B cell (primary cell): ENCODE measurements around the gene PHACTR1. TPM values are rescaled to one million over a fixed set of nuclear protein-coding genes. Genes with fewer than 3 reads are reported as not detected.

Source experiments
- ATAC-seq: fragments of 200-7000 bp; cut with Tn5 transposase; one replicate; pipeline ENCODE4 v1.10.0; 2021; ENCODE audit warnings: low read depth, mild to moderate bottlenecking, moderate number of reproducible peaks, moderate library complexity
- CTCF ChIA-PET: fragments of 350-600 bp; sonication (Branson Sonifier 250); formaldehyde crosslinking; loops from one replicate; lab custom pipeline; 2021; ENCODE audit warnings: antibody characterized with exemption, inconsistent platforms; lab: Charles Lee
- POLR2A ChIA-PET: fragments of 350-600 bp; sonication (Branson Sonifier 250); formaldehyde crosslinking; loops from one replicate; lab custom pipeline; 2021; ENCODE audit warnings: antibody characterized with exemption; lab: Charles Lee
- DNase-seq: peaks from one replicate; pipeline ENCODE4 v3.0.0; 2013
- H2AFZ ChIP-seq: 2 replicates; pipeline ENCODE4 v1.6.1; 2012; ENCODE audit warnings: mild to moderate bottlenecking, low read depth, low read length; ENCODE audit not compliant: insufficient read depth, poor library complexity, severe bottlenecking
- H3K27ac ChIP-seq, 2 donors: 1 replicate in 1 of 2; 2 replicates in 1 of 2; pipeline ENCODE4 v1.5.1; 2012 to 2013; ENCODE audit warnings: low read length in 2 of 2, mild to moderate bottlenecking in 2 of 2, moderate library complexity in 1 of 2
- H3K27me3 ChIP-seq, 4 experiments: fragments of 200-600 bp in 1 of 4; sonication (generic) in 1 of 4; replicated peaks in 1 of 4; 1 replicate in 2 of 4; 2 replicates in 2 of 4; pipeline versions ENCODE4 v1.6.1 to v1.7.0; 2013 to 2016; ENCODE audit warnings: low read length in 3 of 4, mild to moderate bottlenecking in 2 of 4, mixed read lengths in 1 of 4, moderate library complexity in 1 of 4; ENCODE audit not compliant: insufficient read depth in 4 of 4, control insufficient read depth in 3 of 4; ENCODE audit errors: control extremely low read depth in 1 of 4
- H3K36me3 ChIP-seq, 2 experiments: replicated peaks in 1 of 2; 1 replicate in 1 of 2; 2 replicates in 1 of 2; pipeline versions ENCODE4 v1.6.1 to v1.7.1; 2013; ENCODE audit warnings: low read length in 1 of 2; ENCODE audit not compliant: insufficient read depth in 2 of 2, control insufficient read depth in 1 of 2; ENCODE audit errors: control extremely low read depth in 1 of 2, extremely low read depth in 1 of 2
- H3K4me1 ChIP-seq, 2 donors: fragments of 200-600 bp in 1 of 2; sonication (generic) in 1 of 2; 1 replicate in 1 of 2; 2 replicates in 1 of 2; pipeline versions ENCODE4 v1.5.1 to v1.6.1; 2013 to 2017; ENCODE audit warnings: low read length in 2 of 2; ENCODE audit not compliant: control insufficient read depth in 2 of 2, insufficient read depth in 2 of 2
- H3K4me2 ChIP-seq: replicated peaks from 2 replicates; pipeline ENCODE3; 2012; ENCODE audit warnings: mild to moderate bottlenecking, low read depth, low read length; ENCODE audit not compliant: poor library complexity, severe bottlenecking
- H3K4me3 ChIP-seq, 5 experiments: fragments of 200-600 bp in 1 of 5; sonication (generic) in 1 of 5; 1 replicate in 3 of 5; 2 replicates in 2 of 5; pipeline versions ENCODE4 v1.5.1 to v1.7.0; 2011 to 2016; ENCODE audit warnings: low read length in 4 of 5, mild to moderate bottlenecking in 4 of 5, low read depth in 2 of 5, control low read depth in 1 of 5, moderate library complexity in 1 of 5; ENCODE audit not compliant: insufficient read depth in 1 of 5; ENCODE audit errors: control extremely low read depth in 1 of 5, extremely low read depth in 1 of 5
- H3K79me2 ChIP-seq: fragments of 200-600 bp; sonication (generic); one replicate; pipeline ENCODE4 v1.6.0; 2016; ENCODE audit warnings: low read length; ENCODE audit not compliant: control insufficient read depth, insufficient read depth
- H3K9ac ChIP-seq: fragments of 200-600 bp; sonication (generic); 2 replicates; pipeline ENCODE4 v1.6.1; 2017; ENCODE audit warnings: mild to moderate bottlenecking, low read length, moderate library complexity
- H3K9me3 ChIP-seq, 3 donors: one replicate each; pipeline versions ENCODE4 v1.6.1 to v1.7.1; 2013; ENCODE audit warnings: low read length in 2 of 3; ENCODE audit not compliant: control insufficient read depth in 2 of 3, insufficient read depth in 1 of 3; ENCODE audit errors: control extremely low read depth in 1 of 3
- H4K20me1 ChIP-seq: 2 replicates; pipeline ENCODE4 v1.6.0; 2012; ENCODE audit warnings: mild to moderate bottlenecking, low read length; ENCODE audit not compliant: insufficient read depth, control insufficient read depth, poor library complexity, severe bottlenecking
- H3K27ac Mint-ChIP-seq: one replicate; pipeline ENCODE4 v1.8.0; 2021; ENCODE audit warnings: mixed read lengths
- H3K27me3 Mint-ChIP-seq: one replicate; pipeline ENCODE4 v1.8.0; 2021; ENCODE audit warnings: mixed read lengths
- H3K4me1 Mint-ChIP-seq: one replicate; pipeline ENCODE4 v1.8.0; 2021; ENCODE audit warnings: mixed read lengths
- H3K4me3 Mint-ChIP-seq: one replicate; pipeline ENCODE4 v1.8.0; 2021; ENCODE audit warnings: mixed read lengths
- H3K9me3 Mint-ChIP-seq: one replicate; pipeline ENCODE4 v1.8.0; 2022; ENCODE audit warnings: mixed read lengths; ENCODE audit not compliant: insufficient read depth
- CTCF ChIP-seq: fragments of 200-600 bp; IDR thresholded peaks from one replicate; pipeline ENCODE4 v1.8.0; 2022; ENCODE audit warnings: antibody characterized with exemption, mild to moderate bottlenecking
- EZH2 ChIP-seq: IDR thresholded peaks from 2 replicates; pipeline ENCODE4 v1.6.1; 2012; ENCODE audit warnings: borderline replicate concordance, low read depth, mild to moderate bottlenecking, moderate library complexity, low read length; ENCODE audit not compliant: insufficient read depth, poor library complexity, severe bottlenecking
- WGBS: methylation state at CpG from one replicate; pipeline ENCODE4 v1.1.5; 2013; ENCODE audit warnings: missing lambda C conversion rate; ENCODE audit not compliant: insufficient coverage; 5-methylcytosine and 5-hydroxymethylcytosine counted together
- intact Hi-C: fragments of 100-400 bp; cut with micrococcal nuclease; formaldehyde crosslinking; loops from one replicate; pipeline ENCODE4 v1.10.0; 2022
- polyA plus RNA-seq: library from polyadenylated mRNA; depleted of rRNA; stranded (reverse); fragments of >200 nt; gene quantifications from 2 replicates; pipeline ENCODE4 v1.2.3, GENCODE V29; 2012
- total RNA-seq, 2 donors: library from RNA; stranded (reverse); fragments of 120-200 nt in 1 of 2; gene quantifications; 1 replicate in 1 of 2; 2 replicates in 1 of 2; pipeline versions ENCODE4 v1.2.3 to v1.2.4, GENCODE V29; 2013 to 2022

The PHACTR1 gene
- total and polyA plus RNA-seq, 2 donors (not counting 1 experiment from before 2014, with no cell fraction given) = 30.2 to 129 TPM

- no peak overlapping the region for H3K4me3 ChIP-seq
- H3K4me3 Mint-ChIP-seq = no peak overlapping the region
- H3K36me3 ChIP-seq = peaks cover 27 to 86% of the 10 kb centered on the region in 2 experiments
- peaks cover 27% of the 10 kb centered on the region for H3K79me2 ChIP-seq
- H3K4me2 ChIP-seq = no peak overlapping the region
- no peaks in the 10 kb centered on the region for H3K27me3 Mint-ChIP-seq
- no peak overlapping the region for H2AFZ ChIP-seq
- peaks cover 25 to 26% of the 10 kb centered on the region in 2 donors for H3K4me1 ChIP-seq
- H3K9me3 Mint-ChIP-seq = no peaks in the 10 kb centered on the region
- no peak for DNase-seq
- no peak overlapping the region for H3K9ac ChIP-seq
- intact Hi-C loops = no loop called here
- 77% methylated on average over 5 of the region's 9 CpGs for WGBS
- POLR2A ChIA-PET = interaction anchor here (0.7 kb wide), 1 partner anchor 526 kb away, joined by 4 read pairs; no protein-coding TSS in a partner anchor
- H3K27me3 ChIP-seq = no peaks in the 10 kb centered on the region
- no peak for ATAC-seq
- H4K20me1 ChIP-seq = peaks cover 53% of the 10 kb centered on the region
- CTCF ChIA-PET = interaction anchor here (1.0 to 1.3 kb wide), 3 partner anchors 14 to 94 kb away, joined by 3 to 7 read pairs (median 6); no protein-coding TSS in a partner anchor
- H3K27ac Mint-ChIP-seq = peak overlapping the region; percentile 46
- no peak for TF ChIP-seq CTCF
- no peak for TF ChIP-seq EZH2
- H3K9me3 ChIP-seq = peaks cover 0 to 17% (median 7%) of the 10 kb centered on the region in 3 donors
- H3K27ac ChIP-seq = no peak overlapping the region
- H3K4me1 Mint-ChIP-seq = peaks cover 58% of the 10 kb centered on the region
Observed at GRCh38 chr6:13288481-13288880, 571.9 kb downstream of the PHACTR1 start.

- Histone ChIP-seq H3K4me1 (peaks cover 25 to 26% of the 10 kb centered on the region in 2 donors), H3K27me3 (no peaks in the 10 kb centered on the region), H3K9me3 (peaks cover 0 to 17% (median 7%) of the 10 kb centered on the region in 3 donors), H3K36me3 (peaks cover 26 to 84% of the 10 kb centered on the region in 2 experiments), H3K4me2 (no peak overlapping the region), H3K79me2 (peaks cover 27% of the 10 kb centered on the region), H4K20me1 (peaks cover 48% of the 10 kb centered on the region), H3K4me3 (no peak overlapping the region), H2AFZ (no peak overlapping the region), H3K27ac (no peak overlapping the region), H3K9ac (no peak overlapping the region)
- Mint-ChIP-seq H3K4me3 (no peak overlapping the region), H3K27ac (peak overlapping the region; percentile 56), H3K27me3 (no peaks in the 10 kb centered on the region), H3K9me3 (no peaks in the 10 kb centered on the region), H3K4me1 (peaks cover 53% of the 10 kb centered on the region)
- DNase-seq (no peak), ATAC-seq (no peak)
- POLR2A ChIA-PET = no interaction called here
- 83% methylated on average over 13 of the region's 13 CpGs for WGBS
- TF ChIP-seq CTCF = no peak
- no peak for TF ChIP-seq EZH2
- intact Hi-C loops = no loop called here
- CTCF ChIA-PET = interaction anchor here (1.0 kb wide), 1 partner anchor 14 kb away, joined by 3 read pairs; no protein-coding TSS in a partner anchor
Observed at GRCh38 chr6:13288969-13289391, 572.4 kb downstream of the PHACTR1 start.
